ENCODE results near the gene NMNAT2.

Gene NMNAT2

GRCh38 chr1:183372586-183373230 is 45.5 kb downstream of the NMNAT2 start:
- DNase-seq = no peak
- in situ Hi-C loops (cut with HindIII; ENCODE audit: low pct_ligation_motif_present, low pct_unique_long_range_greater_than_20kb, low sequenced_read_pairs) = no loop called here

- in situ Hi-C loops (cut with HindIII; ENCODE audit: low pct_ligation_motif_present, low pct_unique_long_range_greater_than_20kb, low sequenced_read_pairs) = no loop called here
- DNase-seq = no peak
Measured at GRCh38 chr1:183370399-183371058, 47.7 kb downstream of the NMNAT2 start.

GRCh38 chr1:183368213-183369108 is 49.7 kb downstream of the NMNAT2 start:
- in situ Hi-C loops (cut with HindIII; ENCODE audit: low pct_ligation_motif_present, low pct_unique_long_range_greater_than_20kb, low sequenced_read_pairs) = no loop called here

GRCh38 chr1:183366116-183366515 is 52.1 kb downstream of the NMNAT2 start:
- no peak for DNase-seq
- in situ Hi-C loops (cut with HindIII; ENCODE audit: low pct_ligation_motif_present, low pct_unique_long_range_greater_than_20kb, low sequenced_read_pairs) = no loop called here

More at GRCh38 chr1:183368213-183369108, 49.7 kb downstream of the NMNAT2 start:
- no peak for DNase-seq

GRCh38 chr1:183365676-183366075 is 52.5 kb downstream of the NMNAT2 start:
- DNase-seq = no peak
- in situ Hi-C loops (cut with HindIII; ENCODE audit: low pct_ligation_motif_present, low pct_unique_long_range_greater_than_20kb, low sequenced_read_pairs) = no loop called here

- in situ Hi-C loops (cut with HindIII; ENCODE audit: low pct_ligation_motif_present, low pct_unique_long_range_greater_than_20kb, low sequenced_read_pairs) = no loop called here
- no peak for DNase-seq
Measured at GRCh38 chr1:183365093-183365492, 53.1 kb downstream of the NMNAT2 start.

GRCh38 chr1:183363972-183364371 is 54.2 kb downstream of the NMNAT2 start:
- DNase-seq = no peak
- in situ Hi-C loops (cut with HindIII; ENCODE audit: low pct_ligation_motif_present, low pct_unique_long_range_greater_than_20kb, low sequenced_read_pairs) = no loop called here

- in situ Hi-C loops (cut with HindIII; ENCODE audit: low pct_ligation_motif_present, low pct_unique_long_range_greater_than_20kb, low sequenced_read_pairs) = no loop called here
- no peak for DNase-seq
Measured at GRCh38 chr1:183361081-183361480, 57.1 kb downstream of the NMNAT2 start.

GRCh38 chr1:183360473-183360872 is 57.7 kb downstream of the NMNAT2 start:
- DNase-seq = no peak
- in situ Hi-C loops (cut with HindIII; ENCODE audit: low pct_ligation_motif_present, low pct_unique_long_range_greater_than_20kb, low sequenced_read_pairs) = no loop called here

- no peak for DNase-seq
- in situ Hi-C loops (cut with HindIII; ENCODE audit: low pct_ligation_motif_present, low pct_unique_long_range_greater_than_20kb, low sequenced_read_pairs) = no loop called here
Measured at GRCh38 chr1:183356534-183357182, 61.5 kb downstream of the NMNAT2 start.

- no peak for DNase-seq
- in situ Hi-C loops (cut with HindIII; ENCODE audit: low pct_ligation_motif_present, low pct_unique_long_range_greater_than_20kb, low sequenced_read_pairs) = no loop called here
Measured at GRCh38 chr1:183355797-183356196, 62.4 kb downstream of the NMNAT2 start.

- no peak for DNase-seq
- in situ Hi-C loops (cut with HindIII; ENCODE audit: low pct_ligation_motif_present, low pct_unique_long_range_greater_than_20kb, low sequenced_read_pairs) = no loop called here
Measured at GRCh38 chr1:183355181-183355580, 63.0 kb downstream of the NMNAT2 start.

- no peak for DNase-seq
- in situ Hi-C loops (cut with HindIII; ENCODE audit: low pct_ligation_motif_present, low pct_unique_long_range_greater_than_20kb, low sequenced_read_pairs) = no loop called here
Measured at GRCh38 chr1:183353597-183353996, 64.6 kb downstream of the NMNAT2 start.

GRCh38 chr1:183349201-183349711 is 68.9 kb downstream of the NMNAT2 start:
- no peak for DNase-seq
- in situ Hi-C loops (cut with HindIII; ENCODE audit: low pct_ligation_motif_present, low pct_unique_long_range_greater_than_20kb, low sequenced_read_pairs) = no loop called here

- in situ Hi-C loops (cut with HindIII; ENCODE audit: low pct_ligation_motif_present, low pct_unique_long_range_greater_than_20kb, low sequenced_read_pairs) = no loop called here
- no peak for DNase-seq
Measured at GRCh38 chr1:183346276-183346732, 71.9 kb downstream of the NMNAT2 start.

GRCh38 chr1:183339556-183340167 is 78.5 kb downstream of the NMNAT2 start:
- in situ Hi-C loops (cut with HindIII; ENCODE audit: low pct_ligation_motif_present, low pct_unique_long_range_greater_than_20kb, low sequenced_read_pairs) = no loop called here

GRCh38 chr1:183331091-183331742 is 87.0 kb downstream of the NMNAT2 start:
- no peak for DNase-seq
- in situ Hi-C loops (cut with HindIII; ENCODE audit: low pct_ligation_motif_present, low pct_unique_long_range_greater_than_20kb, low sequenced_read_pairs) = no loop called here

More at GRCh38 chr1:183339556-183340167, 78.5 kb downstream of the NMNAT2 start:
- DNase-seq = no peak

- in situ Hi-C loops (cut with HindIII; ENCODE audit: low pct_ligation_motif_present, low pct_unique_long_range_greater_than_20kb, low sequenced_read_pairs) = no loop called here
- DNase-seq = no peak
Measured at GRCh38 chr1:183330335-183330734, 87.8 kb downstream of the NMNAT2 start.
